Activated naive CD8-positive, alpha-beta T cell treated with anti-CD3 and anti-CD28 coated beads for 36 hours (primary cell): ENCODE results near the gene C9orf85. TPM values are rescaled to one million over a fixed set of nuclear protein-coding genes. Genes with fewer than 3 reads are reported as not detected.
"Not testable (repeated sequence)": the region's sequence is repeated elsewhere in the genome, so short reads cannot be mapped to it uniquely, and the experiment has no call there.

Experiments used
- DNase-seq: peaks from one replicate; pipeline ENCODE4 v3.0.0; 2021
- H3K27ac Mint-ChIP-seq: one replicate; pipeline ENCODE4 v1.8.0; 2022; ENCODE audit warnings: mild to moderate bottlenecking, moderate library complexity, mixed read lengths
- H3K27me3 Mint-ChIP-seq: one replicate; pipeline ENCODE4 v1.8.0; 2022; ENCODE audit warnings: mild to moderate bottlenecking, mixed read lengths
- H3K36me3 Mint-ChIP-seq: one replicate; pipeline ENCODE4 v1.8.0; 2021; ENCODE audit warnings: mild to moderate bottlenecking, mixed read lengths
- H3K4me1 Mint-ChIP-seq: one replicate; pipeline ENCODE4 v1.8.0; 2021; ENCODE audit warnings: mixed read lengths
- H3K4me3 Mint-ChIP-seq: one replicate; pipeline ENCODE4 v1.8.0; 2022; ENCODE audit warnings: mild to moderate bottlenecking, moderate library complexity, mixed read lengths
- H3K9me3 Mint-ChIP-seq: one replicate; pipeline ENCODE4 v1.8.0; 2022; ENCODE audit warnings: mixed read lengths
- total RNA-seq, 2 experiments: library from RNA; stranded (reverse); gene quantifications; one replicate each; pipeline ENCODE4 v1.2.3, GENCODE V29; 2021

The C9orf85 gene
- total RNA-seq, 2 experiments from 2014 or later, result 13.1 to 13.2 TPM

DNA sequence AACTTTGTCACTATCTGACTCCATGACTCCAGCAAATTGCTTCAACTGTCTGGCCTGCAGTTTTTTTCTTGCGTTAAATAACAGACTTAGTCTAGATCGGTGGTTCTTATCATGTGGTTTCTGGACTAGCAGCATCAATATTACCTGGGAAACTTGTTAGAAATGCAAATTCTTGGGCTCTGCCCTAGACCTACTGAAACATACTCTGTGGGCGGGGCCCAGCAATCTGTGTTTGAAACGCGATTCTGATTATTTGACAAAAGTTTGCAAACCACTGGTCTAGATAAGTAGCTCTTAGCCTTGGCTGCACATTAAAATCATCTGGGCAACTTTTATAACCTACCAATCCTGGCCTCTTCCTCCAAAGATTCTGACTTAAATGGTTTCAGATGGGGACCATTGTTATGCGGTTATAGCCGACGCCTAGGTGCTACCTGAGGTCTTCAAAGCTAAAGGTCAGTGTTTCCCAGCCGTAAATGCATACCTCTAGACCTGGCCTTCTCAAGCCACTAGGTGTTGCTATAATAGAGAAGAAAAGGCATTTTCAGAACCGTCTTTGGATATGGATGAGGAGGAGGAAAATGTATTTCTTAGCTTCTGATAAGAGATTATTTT is 74.0 kb downstream of the C9orf85 start:
- no peaks in the 10 kb centered on the region for H3K27me3 Mint-ChIP-seq
- no peaks in the 10 kb centered on the region for H3K4me1 Mint-ChIP-seq
- no peaks in the 10 kb centered on the region for H3K9me3 Mint-ChIP-seq
- no peak overlapping the region for H3K27ac Mint-ChIP-seq
- no peaks in the 10 kb centered on the region for H3K36me3 Mint-ChIP-seq
- H3K4me3 Mint-ChIP-seq, result no peak overlapping the region
- no peak for DNase-seq

DNA sequence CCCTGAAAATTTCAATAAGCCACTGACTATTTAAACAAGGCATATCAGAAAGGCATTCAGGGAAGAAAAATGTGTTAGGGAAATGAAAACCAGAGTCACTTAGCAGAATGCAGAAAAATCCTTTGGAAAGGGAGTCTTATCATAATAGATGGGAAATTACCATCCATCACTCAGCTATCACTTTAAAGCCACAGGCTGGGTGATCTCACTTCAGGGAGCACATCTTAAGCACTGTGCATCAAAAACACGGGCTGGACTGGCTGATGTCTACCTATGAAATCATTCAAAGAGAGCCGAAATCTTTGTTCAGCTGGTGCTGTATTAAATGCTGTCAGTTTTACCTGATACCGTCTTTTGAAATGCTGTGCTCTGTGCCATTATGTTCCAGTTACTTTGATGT is 75.5 kb downstream of the C9orf85 start:
- H3K4me3 Mint-ChIP-seq, result no peak overlapping the region
- no peaks in the 10 kb centered on the region for H3K27me3 Mint-ChIP-seq
- DNase-seq, result no peak
- H3K36me3 Mint-ChIP-seq, result no peaks in the 10 kb centered on the region
- no peak overlapping the region for H3K27ac Mint-ChIP-seq
- no peaks in the 10 kb centered on the region for H3K9me3 Mint-ChIP-seq
- H3K4me1 Mint-ChIP-seq, result no peaks in the 10 kb centered on the region

DNA sequence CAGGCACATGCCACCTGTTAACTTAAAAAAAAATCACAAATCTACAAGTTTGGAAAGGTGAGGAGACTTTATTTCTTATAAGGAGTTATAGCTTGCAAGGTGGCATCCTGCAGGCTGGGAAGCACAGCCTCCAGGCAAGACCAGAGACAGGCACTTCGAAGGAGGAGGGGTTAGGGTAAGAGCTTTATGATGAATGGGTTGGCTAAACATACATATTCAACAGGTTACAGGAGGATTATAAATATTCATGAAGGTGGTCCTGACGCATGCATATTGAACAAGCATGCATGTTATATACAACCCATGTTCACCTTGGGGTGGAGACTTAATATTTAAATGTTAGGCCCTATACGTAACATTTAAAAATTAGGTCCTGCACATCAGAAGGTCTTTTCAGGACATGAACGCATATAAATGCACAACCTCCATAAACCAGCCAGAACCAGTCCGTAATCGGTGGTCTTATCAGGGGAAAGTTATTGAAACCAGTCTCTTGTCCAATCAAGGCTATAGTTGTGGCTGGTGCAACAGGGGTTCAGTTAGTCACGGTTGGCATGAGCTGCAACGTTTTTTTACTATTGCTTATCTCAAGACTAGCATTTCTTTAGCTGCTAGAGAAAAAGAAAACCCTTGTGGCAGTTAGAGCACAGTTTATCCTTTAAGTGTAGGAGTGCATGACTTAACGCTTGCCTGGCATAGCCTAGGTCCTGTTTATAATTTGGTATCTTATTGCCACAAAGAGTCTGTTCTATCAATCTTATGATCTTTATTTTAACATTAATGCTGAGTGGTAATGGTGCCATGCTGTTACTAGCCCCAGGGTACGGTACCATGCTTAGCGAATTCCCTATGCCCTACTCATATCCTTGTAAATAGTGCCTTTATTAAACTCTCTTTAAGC is 76.3 kb downstream of the C9orf85 start:
- H3K27ac Mint-ChIP-seq, result no peak overlapping the region
- H3K4me1 Mint-ChIP-seq, result no peaks in the 10 kb centered on the region
- no peaks in the 10 kb centered on the region for H3K36me3 Mint-ChIP-seq
- no peak overlapping the region for H3K4me3 Mint-ChIP-seq
- DNase-seq, result no peak
- H3K27me3 Mint-ChIP-seq, result no peaks in the 10 kb centered on the region
- H3K9me3 Mint-ChIP-seq, result no peaks in the 10 kb centered on the region

DNA sequence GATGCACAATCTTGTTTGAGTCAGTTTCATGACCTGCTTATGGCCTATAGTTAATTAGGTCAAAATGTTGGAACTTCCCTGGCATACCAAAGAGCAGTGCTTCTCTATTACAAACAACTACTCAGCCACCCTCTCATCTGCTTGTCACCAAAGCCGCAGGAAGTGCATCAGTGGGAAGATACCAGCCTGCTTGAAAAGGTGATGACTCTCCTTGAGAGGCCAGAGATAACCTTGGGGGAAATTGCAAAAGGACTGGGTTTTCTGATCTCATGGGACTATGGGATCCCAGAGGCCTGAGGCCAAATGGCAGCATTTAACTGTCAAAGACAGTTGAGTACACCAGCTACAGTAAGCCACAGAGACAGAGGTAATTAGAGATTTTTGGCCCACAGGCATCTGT is 79.0 kb downstream of the C9orf85 start:
- H3K27ac Mint-ChIP-seq, result no peak overlapping the region
- H3K4me1 Mint-ChIP-seq, result no peaks in the 10 kb centered on the region
- no peaks in the 10 kb centered on the region for H3K27me3 Mint-ChIP-seq
- H3K4me3 Mint-ChIP-seq, result no peak overlapping the region
- no peaks in the 10 kb centered on the region for H3K9me3 Mint-ChIP-seq
- no peak for DNase-seq
- H3K36me3 Mint-ChIP-seq, result no peaks in the 10 kb centered on the region

DNA sequence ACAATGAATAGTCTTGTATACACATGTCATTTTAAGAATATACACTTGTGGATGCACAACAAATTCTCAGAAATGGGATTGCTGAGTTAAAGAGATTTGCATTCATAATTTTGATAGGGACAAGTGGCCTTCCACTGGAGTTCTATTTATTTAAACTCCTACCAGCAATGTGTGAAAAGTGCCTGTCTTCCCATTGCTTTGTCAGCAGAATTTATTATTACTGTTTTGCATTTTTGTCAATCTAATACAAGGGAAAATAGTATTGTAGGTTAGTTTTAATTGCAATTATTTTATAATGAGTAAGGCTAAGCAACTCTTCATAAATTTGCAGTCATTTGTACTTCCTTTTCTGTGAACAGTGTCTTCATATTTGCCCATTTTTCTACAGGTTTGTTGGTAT is 94.0 kb downstream of the C9orf85 start:
- no peaks in the 10 kb centered on the region for H3K27me3 Mint-ChIP-seq
- no peak for DNase-seq
- no peak overlapping the region for H3K4me3 Mint-ChIP-seq
- H3K9me3 Mint-ChIP-seq, result no peaks in the 10 kb centered on the region
- H3K36me3 Mint-ChIP-seq, result no peaks in the 10 kb centered on the region
- no peaks in the 10 kb centered on the region for H3K4me1 Mint-ChIP-seq
- H3K27ac Mint-ChIP-seq, result no peak overlapping the region

DNA sequence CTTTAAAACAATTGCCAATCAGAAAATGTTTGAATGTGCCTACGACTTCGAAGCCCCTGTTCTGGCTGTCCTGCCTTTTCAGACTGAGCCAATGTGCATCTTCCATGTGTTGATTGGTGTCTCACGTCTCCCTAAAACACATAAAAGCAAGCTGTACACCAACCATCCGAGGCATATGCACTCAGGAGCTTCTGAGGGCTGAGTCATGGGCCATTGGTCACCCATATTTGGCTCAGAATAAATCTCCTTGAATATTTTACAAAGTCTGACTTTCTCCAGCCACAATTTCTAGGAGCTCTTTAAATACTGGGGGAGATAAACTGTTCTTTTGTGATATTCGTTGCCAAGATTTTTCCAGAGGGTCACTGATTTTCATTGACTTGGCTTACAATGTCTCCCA is 95.1 kb downstream of the C9orf85 start:
- no peak overlapping the region for H3K27ac Mint-ChIP-seq
- no peaks in the 10 kb centered on the region for H3K4me1 Mint-ChIP-seq
- no peak for DNase-seq
- H3K27me3 Mint-ChIP-seq, result no peaks in the 10 kb centered on the region
- no peaks in the 10 kb centered on the region for H3K9me3 Mint-ChIP-seq
- H3K36me3 Mint-ChIP-seq, result no peaks in the 10 kb centered on the region
- H3K4me3 Mint-ChIP-seq, result no peak overlapping the region

DNA sequence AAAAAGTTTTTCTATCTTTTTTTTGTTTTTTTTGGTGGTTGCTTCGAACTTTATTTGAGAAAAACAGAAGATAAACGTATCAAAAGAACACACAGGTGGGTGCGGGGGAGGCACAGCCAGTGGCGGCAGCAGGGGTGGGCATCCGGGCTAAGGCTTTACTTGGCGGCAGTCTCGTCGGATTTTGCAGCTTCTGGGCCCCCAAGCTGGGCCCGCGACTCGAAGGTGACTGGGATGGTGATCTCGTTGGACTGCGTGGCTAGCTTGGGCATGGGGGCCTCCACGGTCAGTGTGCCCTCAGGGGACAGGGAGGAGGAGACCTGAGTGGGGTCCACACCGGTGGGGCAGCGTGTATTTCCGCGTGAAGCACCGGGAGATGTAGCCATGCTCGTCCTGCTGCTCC is 96.3 kb downstream of the C9orf85 start:
- not testable (repeated sequence) for H3K4me1 Mint-ChIP-seq, H3K27ac Mint-ChIP-seq, H3K4me3 Mint-ChIP-seq

DNA sequence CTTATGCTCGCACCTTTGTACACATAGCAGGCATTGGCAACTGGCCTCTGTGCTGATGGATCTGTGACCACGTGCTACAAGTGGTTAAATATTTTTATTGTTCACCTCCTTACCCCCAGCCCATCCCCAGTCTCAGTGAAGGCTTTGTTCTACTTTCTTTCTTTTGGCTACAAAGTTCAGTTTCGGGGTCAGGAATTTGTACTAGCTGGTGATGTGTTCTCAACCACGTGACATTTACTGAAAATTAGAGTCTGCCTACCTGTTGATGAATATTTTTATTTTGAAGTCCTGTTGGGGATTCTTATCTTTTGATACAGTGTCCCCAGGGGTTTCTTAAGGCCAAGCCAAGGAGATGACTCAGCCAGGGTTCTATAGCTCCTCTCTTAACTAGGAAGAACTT is 101.2 kb downstream of the C9orf85 start:
- H3K4me1 Mint-ChIP-seq, result peaks cover 16% of the 10 kb centered on the region
- H3K27ac Mint-ChIP-seq, result no peak overlapping the region
- no peaks in the 10 kb centered on the region for H3K9me3 Mint-ChIP-seq
- no peak overlapping the region for H3K4me3 Mint-ChIP-seq
- no peaks in the 10 kb centered on the region for H3K27me3 Mint-ChIP-seq
- DNase-seq, result no peak
- H3K36me3 Mint-ChIP-seq, result no peaks in the 10 kb centered on the region

More for the DNA sequence above, 96.3 kb downstream of the C9orf85 start:
- DNase-seq, H3K36me3 Mint-ChIP-seq, H3K9me3 Mint-ChIP-seq, H3K27me3 Mint-ChIP-seq: not testable (repeated sequence)

DNA sequence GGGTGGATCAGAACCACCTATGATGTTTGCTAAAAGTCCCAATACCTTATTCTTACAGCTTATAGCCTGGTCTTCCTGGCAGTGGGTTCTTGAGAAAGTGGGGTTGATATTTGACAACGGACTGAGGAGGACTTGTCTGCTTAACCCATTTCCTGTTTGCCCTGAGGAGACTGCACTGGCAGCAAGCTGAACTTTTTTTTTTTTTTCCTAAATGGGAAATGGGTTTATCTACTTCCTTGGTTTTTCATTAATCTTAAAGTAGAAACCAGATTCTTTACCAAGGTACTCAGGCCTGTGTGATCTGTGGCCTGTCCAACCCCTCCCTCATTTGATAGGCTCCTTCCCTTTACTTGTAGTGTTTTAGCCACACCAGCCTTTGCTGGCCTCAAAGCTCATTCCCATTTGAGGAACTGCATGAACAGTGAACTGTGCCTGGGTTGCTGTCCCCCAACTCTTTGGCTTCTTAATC is 101.9 kb downstream of the C9orf85 start:
- no peak overlapping the region for H3K4me3 Mint-ChIP-seq
- no peaks in the 10 kb centered on the region for H3K27me3 Mint-ChIP-seq
- H3K4me1 Mint-ChIP-seq, result peaks cover 16% of the 10 kb centered on the region
- H3K36me3 Mint-ChIP-seq, result no peaks in the 10 kb centered on the region
- no peak for DNase-seq
- no peak overlapping the region for H3K27ac Mint-ChIP-seq
- no peaks in the 10 kb centered on the region for H3K9me3 Mint-ChIP-seq

DNA sequence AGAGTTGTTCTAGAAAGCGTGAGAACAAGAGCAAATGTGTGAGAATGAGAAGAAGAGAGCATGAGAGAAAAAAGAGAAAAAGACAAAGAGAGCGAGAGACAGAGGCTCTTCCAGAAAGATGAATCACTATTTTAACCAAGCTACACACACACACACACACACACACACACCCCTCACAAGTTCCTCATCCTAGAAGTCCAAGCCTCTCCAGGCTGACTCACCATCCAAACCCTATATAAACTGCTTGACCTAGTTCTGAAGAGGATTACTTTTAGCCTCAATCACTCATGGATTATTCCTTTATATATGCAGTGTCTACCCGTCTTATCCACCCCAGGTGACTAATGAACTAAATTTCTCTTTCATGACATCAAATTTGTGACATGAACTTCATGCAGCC is 111.4 kb downstream of the C9orf85 start:
- Mint-ChIP-seq H3K9me3 (no peaks in the 10 kb centered on the region), H3K4me1 (peaks cover 2% of the 10 kb centered on the region), H3K4me3 (no peak overlapping the region), H3K27ac (no peak overlapping the region), H3K36me3 (no peaks in the 10 kb centered on the region), H3K27me3 (no peaks in the 10 kb centered on the region)
- DNase-seq, result no peak

Other genes with a start within 250 kb of the C9orf85 start
- 10 to 100 TPM; 69.0 to 71.2 TPM for gene CEMIP2, start 143.1 kb upstream of the C9orf85 start, total RNA-seq
- 10 to 100 TPM; 14.8 to 15.5 TPM for gene ABHD17B, start 446 bp upstream of the C9orf85 start, total RNA-seq
- gene C9orf57, start 149.0 kb downstream of the C9orf85 start, total RNA-seq, result not detected
- not detected for gene GDA, start 237.8 kb downstream of the C9orf85 start, total RNA-seq